AG04449 (cell line): ENCODE data around the gene GPC3.

ENCODE experiments used
- CTCF ChIA-PET: fragments of 350-600 bp; formaldehyde crosslinking; extraction: SDS; loops from one replicate; lab custom pipeline; 2021; ENCODE audit warnings: antibody characterized with exemption; lab: Yijun Ruan, JAX
- POLR2A ChIA-PET: fragments of 400-600, 350-600 bp; formaldehyde crosslinking; extraction: SDS; loops from one replicate; lab custom pipeline; 2020; ENCODE audit warnings: antibody characterized with exemption, inconsistent platforms; lab: Yijun Ruan, JAX
- DNase-seq: peaks from one replicate; pipeline ENCODE4 v3.0.0-alpha.2; 2010; ENCODE audit warnings: low read depth, low spot score
- H3K4me3 ChIP-seq: 2 replicates; pipeline ENCODE4 v1.5.1; 2011; ENCODE audit warnings: low read depth, mild to moderate bottlenecking, control low read depth, low read length
- TF ChIP-seq, protein P1 (sequence below): IDR thresholded peaks from one replicate; pipeline ENCODE4 v1.5.1; 2011; ENCODE audit warnings: mild to moderate bottlenecking, moderate library complexity, low read length, control low read depth, inconsistent platforms; ENCODE audit not compliant: insufficient read depth; ENCODE audit errors: missing control alignments

Gene GPC3

DNA sequence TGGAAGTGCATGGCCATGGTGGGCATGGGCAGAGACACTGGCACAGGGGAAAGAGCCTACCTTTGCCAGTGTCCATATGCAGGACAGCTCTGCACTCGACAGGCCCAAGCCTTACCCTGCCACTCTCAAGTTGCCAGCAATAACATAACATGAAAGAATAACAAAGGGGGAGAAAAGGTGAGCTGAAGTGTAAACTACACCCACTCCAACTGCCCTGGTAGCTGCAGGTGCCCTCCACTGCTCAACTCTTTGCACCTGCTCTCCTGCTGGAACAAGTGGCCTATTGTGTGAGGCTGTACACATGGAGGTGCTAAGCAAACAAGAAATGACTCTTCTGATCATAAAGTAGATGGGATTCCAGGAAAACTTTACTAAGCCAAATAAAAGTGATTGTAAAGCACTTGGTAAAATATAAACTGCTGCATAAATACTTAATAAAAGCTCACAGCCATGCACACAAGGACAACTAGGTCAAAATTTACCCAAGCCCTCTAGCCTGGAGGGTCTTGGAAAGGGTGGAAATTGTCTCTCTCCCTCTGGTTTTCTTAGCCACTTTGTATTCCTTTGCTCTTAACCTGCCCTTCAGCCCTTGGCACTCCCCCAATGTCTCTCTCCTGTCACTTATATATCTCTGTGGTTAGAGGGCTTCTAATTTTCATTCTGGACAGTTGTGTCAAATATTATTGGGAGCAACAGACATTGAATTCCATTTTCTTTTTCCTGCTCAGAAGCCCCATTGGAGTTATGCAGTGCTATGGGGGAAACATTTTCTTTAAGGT is 308.9 kb downstream of the GPC3 start:
- CTCF ChIA-PET, result interaction anchor here (1.3 kb wide), 1 partner anchor 672 kb away, joined by 3 read pairs; no protein-coding TSS in a partner anchor
- POLR2A ChIA-PET, result no interaction called here
- TF ChIP-seq, protein P1, sequence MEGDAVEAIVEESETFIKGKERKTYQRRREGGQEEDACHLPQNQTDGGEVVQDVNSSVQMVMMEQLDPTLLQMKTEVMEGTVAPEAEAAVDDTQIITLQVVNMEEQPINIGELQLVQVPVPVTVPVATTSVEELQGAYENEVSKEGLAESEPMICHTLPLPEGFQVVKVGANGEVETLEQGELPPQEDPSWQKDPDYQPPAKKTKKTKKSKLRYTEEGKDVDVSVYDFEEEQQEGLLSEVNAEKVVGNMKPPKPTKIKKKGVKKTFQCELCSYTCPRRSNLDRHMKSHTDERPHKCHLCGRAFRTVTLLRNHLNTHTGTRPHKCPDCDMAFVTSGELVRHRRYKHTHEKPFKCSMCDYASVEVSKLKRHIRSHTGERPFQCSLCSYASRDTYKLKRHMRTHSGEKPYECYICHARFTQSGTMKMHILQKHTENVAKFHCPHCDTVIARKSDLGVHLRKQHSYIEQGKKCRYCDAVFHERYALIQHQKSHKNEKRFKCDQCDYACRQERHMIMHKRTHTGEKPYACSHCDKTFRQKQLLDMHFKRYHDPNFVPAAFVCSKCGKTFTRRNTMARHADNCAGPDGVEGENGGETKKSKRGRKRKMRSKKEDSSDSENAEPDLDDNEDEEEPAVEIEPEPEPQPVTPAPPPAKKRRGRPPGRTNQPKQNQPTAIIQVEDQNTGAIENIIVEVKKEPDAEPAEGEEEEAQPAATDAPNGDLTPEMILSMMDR, result no peak
- no peak overlapping the region for H3K4me3 ChIP-seq
- DNase-seq, result no peak

DNA sequence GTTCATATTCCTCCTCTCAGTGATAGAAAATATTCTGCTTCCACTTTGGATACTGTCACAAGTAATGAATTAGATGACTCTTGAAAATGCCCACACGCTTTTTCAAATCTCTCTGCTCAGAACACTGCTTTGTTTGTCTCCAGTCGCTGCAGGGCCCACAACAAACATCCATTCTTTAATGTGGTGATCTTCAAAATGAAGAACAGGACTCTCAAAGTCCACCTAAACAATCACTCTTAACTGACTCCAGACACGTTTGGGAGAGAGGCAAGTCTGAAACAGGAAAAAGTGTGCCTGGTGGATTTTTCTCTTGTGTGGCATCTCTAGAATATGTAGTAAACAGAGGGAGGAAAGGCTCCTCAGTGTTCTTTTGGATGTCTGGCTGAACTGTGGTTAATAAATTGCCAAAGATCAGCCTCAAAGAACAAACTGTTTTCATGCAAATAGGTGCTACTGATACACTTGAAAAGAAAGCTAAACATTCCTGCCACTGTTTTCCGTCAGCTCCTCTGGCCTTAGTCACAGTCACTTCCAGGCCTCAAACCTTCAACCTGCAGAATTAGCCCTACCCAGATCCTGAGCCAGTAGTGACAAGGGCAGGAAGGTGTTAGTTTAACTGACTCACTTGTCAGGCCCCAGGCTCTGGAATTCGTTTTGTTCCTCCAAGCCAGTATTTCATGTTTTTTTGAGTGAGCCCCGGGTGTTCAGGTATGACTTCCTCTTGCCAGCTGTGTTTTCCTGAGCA is 310.5 kb downstream of the GPC3 start:
- TF ChIP-seq, protein P1, result no peak
- DNase-seq, result no peak
- POLR2A ChIA-PET, result no interaction called here
- CTCF ChIA-PET, result no interaction called here
- no peak overlapping the region for H3K4me3 ChIP-seq

DNA sequence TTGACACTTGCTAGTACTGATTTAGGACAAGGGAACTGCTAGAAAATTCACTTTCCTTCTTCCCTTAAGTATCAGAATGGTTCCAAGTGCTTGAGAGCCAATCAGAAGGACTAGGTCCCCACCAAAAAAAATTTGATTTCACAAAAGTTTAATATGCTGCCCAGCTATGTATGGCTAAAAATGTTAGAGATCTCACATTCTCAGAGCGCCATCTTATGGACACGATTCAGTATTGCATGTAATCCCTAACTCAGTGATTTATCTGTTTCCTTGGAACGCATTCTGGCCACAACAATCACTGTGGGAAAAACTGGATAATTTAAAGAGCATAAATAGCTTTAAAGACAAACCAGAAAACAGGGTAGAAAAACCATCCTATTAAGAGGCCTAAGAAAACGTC is 315.0 kb downstream of the GPC3 start:
- H3K4me3 ChIP-seq, result no peak overlapping the region
- TF ChIP-seq, protein P1, result peak; percentile 28
- CTCF ChIA-PET, result interaction anchor here (0.7 to 3.1 kb wide), 23 partner anchors 10 to 713 kb away, joined by 3 to 32 read pairs (median 3); no protein-coding TSS in a partner anchor
- POLR2A ChIA-PET, result no interaction called here
- DNase-seq, result no peak

DNA sequence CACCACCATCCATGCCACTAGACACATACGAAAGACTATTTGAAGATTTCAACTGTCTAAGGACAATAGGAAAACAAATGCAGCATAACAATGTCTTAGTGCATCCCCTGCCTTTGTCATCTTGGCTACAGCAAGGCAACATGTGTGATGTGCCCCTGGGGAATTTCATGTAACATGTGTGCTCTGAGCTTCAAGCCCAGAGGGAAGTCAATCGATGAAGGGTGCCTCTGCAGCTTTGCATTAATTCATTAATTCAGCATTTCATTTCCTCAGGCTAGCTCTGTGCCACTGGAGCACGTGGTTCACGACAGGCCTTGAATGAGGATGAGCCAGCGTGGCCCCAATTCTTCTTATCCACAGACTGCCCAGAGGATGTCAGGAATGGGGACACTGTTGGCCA is 316.2 kb downstream of the GPC3 start:
- no peak for DNase-seq

DNA sequence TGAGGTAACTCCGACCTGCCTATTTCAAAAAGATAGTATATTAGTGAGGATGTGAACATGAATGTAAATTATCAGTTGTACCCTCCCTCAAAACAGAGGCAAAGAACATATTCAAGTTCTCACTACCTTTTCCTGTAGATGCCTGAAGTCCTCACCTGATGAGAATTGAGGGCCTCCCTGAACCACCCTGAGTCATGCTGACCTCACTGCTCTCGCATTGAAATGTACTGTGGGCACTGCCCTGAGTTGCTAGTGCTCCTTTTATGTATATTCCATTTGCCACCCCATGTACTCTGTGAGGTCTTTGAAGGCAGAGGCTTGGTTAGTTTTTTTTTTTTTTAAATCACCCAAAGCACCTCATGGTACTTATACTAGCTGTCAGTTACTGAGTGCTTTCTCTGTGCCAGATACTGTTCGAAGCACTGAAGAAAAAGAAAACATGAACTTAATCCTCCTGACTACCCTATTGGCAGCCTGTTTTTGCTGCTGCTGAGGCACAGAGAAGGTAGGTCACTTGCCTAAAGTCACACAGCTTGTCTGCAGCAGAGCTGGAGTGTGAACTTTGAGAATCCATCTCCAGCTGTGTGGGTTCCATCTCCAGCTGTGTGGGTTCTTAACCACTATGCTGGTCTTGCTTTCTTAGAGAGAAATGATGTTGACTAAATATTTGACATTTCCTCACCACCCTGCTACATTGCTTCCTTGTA is 317.0 kb downstream of the GPC3 start:
- POLR2A ChIA-PET, result no interaction called here
- CTCF ChIA-PET, result interaction anchor here (1.0 to 3.1 kb wide), 2 partner anchors 334 to 337 kb away, joined by 3 to 32 read pairs; no protein-coding TSS in a partner anchor

More for the DNA sequence above, 316.2 kb downstream of the GPC3 start:
- H3K4me3 ChIP-seq, result no peak overlapping the region
- CTCF ChIA-PET, result interaction anchor here (0.8 to 3.1 kb wide), 4 partner anchors 319 to 694 kb away, joined by 3 to 32 read pairs (median 4); no protein-coding TSS in a partner anchor
- POLR2A ChIA-PET, result no interaction called here
- TF ChIP-seq, protein P1, result no peak

More for the DNA sequence above, 317.0 kb downstream of the GPC3 start:
- H3K4me3 ChIP-seq, result no peak overlapping the region
- TF ChIP-seq, protein P1, result no peak
- no peak for DNase-seq
